SK-N-MC (cell line): ENCODE data around the gene ANKRD13B.

ENCODE experiments used
- EZH2 ChIP-seq: fragments of 200-600 bp; sonication (generic); IDR thresholded peaks from one replicate; pipeline ENCODE4 v1.6.1; 2017; ENCODE audit warnings: antibody characterized with exemption
- POLR2AphosphoS5 ChIP-seq: IDR thresholded peaks from 2 replicates; pipeline ENCODE4 v1.6.1; 2012; ENCODE audit warnings: mild to moderate bottlenecking, low read depth, low read length, borderline replicate concordance

- TF ChIP-seq EZH2 (no peak), POLR2AphosphoS5 (no peak)
These were observed 22.4 kb upstream of the ANKRD13B start for GRCh38 chr17:29570521-29570920.
